ENCODE results near the gene SLC25A47.

Gene SLC25A47

DNA sequence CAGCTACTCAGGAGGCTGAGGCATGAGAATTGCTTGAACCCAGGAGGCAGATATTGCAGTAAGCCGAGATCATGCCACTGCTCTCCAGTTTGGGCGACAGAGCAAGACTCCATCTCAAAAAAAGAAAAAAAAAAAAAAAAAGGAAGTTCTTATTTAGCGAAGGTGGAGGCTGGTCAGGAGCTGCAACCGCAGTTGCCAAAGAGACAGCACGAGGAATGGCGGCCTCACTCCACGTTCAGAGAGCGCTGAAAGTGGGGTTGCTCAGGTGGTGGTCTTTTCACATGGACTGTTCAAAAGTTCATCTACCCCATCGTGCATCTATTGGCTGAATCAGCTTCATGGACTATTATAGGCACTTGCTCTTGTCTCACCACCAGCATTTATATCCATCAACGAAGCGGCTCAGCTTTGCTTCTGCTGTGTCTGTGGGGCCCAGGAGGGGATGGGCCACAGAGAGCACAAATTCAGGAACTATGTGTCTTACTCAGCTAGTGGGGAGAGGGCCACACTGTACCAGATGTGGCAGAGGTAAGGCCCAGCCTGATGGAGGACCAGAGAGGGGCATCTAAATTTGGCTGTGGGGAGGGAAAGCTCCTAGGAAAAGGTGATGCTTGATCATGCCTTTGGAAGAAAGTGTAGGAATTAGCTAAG, 27.3 kb downstream of the SLC25A47 start:
- no peak for DNase-seq

DNA sequence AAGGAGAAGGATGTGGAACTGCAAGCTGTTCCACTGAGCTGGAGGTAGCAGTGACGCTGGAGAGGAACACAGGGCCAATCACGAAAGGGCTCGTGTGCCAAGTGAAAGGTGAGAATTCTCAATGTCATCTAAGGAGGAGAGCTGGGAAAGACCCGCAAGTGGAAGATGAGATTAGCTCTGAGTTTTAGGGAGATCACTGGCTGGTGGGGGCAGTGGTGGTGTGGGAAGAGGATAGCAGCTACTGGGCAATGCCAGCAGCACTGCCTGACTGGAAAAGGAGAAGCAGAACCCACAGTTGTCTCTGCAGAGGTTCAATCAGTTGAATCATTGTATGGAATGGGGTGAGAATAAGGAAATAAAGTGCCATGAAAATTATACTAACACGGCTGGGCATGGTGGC, 27.8 kb downstream of the SLC25A47 start:
- no peak for DNase-seq

DNA sequence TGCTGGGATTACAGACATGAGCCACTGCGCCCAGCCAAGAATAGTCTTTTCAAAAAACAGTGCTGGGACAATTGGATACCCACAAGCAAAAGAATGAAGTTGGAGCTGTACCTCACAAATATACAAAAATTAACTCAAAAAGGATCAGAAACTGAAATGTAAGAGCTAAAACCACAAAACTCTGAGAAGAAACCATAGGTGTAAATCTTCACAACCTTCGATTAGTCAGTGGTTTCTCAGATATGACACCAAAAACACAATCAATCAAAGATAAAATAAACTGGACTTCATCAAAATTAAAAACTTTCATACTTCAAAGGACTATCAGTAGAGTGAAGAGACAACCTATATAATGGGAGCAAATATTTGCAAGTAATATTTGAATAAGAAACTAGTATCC, 35.3 kb downstream of the SLC25A47 start:
- DNase-seq = no peak

DNA sequence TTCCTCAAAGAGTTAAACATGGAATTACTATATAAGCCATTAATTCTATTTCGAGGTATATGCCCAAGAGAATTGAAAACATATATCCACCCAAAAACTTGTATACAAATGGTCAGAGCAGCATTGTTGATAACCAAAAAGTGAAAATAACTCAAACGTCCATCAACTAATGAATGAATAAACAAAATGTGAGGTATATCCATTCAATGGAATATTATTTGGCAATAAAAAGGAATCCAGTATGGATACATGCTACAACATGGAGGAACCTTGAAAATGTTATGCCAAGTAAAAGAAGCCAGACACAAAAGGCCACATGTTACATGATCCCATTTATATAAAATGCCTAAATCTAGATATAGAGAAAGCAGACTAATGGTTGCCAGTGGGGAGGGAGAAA, 36.0 kb downstream of the SLC25A47 start:
- no peak for DNase-seq

DNA sequence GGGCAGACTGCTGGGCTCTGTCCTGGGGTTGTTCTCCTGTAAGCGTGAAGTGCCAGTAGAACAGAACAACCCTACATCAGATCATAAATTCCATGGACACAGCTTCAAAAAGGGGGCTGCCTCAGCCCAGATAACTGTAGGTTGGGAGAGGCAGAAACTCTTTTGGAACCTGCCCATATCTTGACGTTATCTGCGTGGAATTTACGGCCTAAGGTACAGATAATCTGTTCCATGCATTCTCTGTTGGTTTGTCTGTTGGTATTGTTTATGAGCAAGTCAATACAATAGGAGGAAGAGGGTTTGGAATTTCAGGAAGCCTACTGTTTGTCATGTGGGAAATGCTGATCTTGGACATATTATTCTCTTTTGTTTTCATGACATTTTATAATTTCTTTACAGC, 36.7 kb downstream of the SLC25A47 start:
- DNase-seq = no peak

DNA sequence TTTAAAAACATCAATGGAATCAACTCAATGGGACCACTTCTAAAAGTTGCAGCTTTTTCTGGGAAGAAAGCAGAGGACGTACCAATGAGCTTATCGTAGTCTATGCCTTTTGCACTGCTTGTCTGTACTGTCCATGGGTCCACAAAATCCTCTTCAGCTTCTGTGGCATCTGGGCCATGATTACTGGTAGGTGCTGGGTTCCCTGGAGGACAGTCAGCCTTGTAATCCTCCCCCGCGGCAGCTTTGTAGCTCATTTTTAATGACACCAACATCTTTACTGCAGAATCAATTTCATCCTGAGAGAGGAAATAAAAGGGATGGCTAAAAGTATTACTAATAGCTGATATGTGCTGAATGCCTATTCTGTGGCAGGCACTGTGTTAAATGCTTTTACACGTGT, 38.5 kb downstream of the SLC25A47 start:
- DNase-seq = no peak

DNA sequence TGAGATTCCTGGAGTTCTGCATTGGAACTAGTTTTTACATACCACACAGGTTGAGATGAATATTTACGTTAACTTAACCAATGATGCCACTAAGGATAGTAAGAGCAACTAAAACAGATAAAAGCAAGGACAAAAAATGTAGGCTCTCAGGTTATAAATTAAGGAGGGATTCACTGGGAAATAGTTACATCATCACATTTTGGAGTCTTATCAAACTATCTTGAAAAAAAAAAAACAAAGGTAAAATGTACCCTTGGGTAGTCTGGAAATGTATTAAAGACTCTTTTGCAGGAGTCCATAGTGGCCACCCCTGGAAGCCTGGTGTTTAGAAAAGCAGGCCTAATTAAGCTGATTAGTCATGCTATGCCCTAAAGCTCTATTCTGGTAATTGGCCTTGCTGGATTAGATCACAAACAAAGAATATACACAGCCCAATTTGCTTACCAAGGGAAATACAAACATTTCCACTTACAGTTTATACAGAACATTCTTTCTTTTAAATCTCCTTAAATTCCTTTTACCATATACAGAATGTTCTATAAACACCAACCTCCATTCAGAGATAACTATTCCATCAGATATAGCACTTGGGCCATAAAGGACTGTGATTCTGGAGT, 39.3 kb downstream of the SLC25A47 start:
- DNase-seq = no peak

DNA sequence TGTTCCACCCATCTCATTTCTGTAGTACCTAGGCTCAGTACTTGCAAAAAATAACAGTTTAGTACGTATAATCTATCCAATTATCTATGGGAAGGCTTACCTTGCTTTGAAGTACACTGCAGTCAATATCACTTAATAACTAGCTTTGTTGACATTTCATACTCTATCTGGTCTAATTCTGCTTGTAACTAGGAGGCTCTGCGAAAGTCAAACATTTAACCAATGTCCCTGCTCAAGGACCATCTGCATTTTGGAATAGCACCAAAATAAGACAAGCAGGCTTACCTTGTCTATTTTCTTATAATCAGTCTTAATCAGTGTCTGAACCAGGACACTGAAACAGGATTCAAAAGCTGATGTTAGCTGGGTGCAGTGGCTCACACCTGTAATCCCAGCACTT, 39.9 kb downstream of the SLC25A47 start:
- no peak for DNase-seq

DNA sequence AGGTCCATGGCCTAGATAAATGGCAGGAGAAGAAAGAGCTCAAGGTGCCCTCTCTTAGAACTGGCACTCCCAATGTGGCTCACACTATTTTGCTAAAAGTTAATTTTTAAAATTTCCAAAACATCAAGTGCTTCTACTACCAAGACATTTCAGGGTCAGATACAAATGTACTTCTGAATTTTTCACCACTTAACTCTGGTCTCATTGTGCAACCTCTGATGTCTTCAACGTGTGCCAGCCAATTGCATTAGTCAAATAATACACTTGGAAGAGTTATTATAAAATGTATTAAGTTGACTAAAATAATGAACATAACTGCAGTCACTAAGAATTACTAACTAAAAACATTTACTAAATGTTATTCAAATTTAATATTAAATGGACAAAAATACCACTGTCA, 41.3 kb downstream of the SLC25A47 start:
- no peak for DNase-seq

DNA sequence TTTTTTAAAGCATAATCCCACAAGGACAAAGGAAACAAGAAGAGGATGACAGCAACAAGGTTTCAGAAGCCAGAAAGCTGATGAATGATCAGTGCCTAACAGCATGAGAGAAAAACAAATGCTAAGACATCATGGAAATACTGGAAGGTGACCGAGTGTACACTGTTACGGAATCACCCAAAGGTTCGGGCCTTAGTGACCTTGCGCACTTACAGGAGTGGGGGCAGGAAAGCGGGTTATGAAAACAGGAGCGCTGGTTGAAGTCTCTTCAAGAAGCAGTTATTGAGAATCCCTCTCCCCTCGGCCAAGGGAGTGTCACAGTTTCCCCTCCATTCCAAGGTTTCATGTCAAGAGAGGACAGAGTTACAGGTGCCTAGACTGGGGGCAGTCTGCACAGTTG, 42.6 kb downstream of the SLC25A47 start:
- no peak for DNase-seq

DNA sequence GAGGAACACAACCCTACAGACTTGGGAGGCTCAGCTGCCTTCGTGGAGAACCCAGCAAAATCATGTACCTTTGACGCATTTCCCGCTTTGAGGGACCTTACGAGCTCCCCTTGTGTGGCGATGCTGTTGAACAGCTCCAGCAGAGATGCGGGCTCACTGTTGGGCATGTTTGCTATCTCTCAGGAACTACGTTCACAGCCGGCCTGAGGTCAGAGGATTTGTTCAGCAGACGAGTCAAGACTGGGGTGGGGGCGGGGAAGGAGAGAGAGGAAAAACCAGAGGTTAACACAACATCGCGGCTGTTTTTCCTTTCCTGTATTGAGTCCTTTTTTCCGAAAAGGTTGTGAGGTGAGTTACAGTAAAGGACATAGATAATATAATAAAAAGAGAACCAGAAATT, 45.9 kb downstream of the SLC25A47 start:
- DNase-seq = no peak

DNA sequence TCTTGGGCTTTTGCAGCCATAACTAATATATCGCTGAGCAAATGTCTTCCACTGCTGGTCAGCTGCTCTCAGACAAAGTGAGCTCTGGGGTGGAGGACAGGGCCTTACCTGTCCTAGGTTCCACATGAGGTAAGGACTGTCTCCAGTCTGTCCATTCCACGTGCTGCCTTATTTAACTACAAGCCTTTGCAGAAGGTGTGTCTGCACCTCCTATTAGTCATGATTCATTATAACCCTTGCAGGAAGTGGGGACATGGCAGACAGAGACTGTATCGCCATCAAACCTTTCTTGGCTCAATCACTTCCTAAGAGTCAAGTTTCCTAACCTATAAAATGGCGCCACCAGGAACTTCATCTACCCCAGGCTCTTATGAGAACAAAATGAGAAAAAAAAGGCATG, 46.9 kb downstream of the SLC25A47 start:
- DNase-seq = no peak

DNA sequence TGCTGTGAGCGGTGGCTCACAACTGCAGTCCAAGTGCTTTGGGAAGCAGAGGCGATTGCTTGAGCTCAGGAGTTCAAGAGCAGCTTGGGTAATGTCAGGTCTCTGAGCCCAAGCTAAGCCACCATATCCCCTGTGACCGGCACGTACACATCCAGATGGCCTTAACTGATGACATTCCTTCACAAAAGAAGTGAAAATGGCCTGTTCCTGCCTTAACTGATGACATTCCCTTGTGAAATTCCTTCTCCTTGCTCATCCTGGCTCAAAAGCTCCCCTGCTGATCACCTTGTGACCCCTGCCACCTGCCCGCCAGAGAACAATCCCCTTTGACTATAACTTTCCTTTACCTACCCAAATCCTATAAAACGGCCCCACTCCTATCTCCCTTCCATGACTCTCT, 48.6 kb downstream of the SLC25A47 start:
- DNase-seq = no peak

DNA sequence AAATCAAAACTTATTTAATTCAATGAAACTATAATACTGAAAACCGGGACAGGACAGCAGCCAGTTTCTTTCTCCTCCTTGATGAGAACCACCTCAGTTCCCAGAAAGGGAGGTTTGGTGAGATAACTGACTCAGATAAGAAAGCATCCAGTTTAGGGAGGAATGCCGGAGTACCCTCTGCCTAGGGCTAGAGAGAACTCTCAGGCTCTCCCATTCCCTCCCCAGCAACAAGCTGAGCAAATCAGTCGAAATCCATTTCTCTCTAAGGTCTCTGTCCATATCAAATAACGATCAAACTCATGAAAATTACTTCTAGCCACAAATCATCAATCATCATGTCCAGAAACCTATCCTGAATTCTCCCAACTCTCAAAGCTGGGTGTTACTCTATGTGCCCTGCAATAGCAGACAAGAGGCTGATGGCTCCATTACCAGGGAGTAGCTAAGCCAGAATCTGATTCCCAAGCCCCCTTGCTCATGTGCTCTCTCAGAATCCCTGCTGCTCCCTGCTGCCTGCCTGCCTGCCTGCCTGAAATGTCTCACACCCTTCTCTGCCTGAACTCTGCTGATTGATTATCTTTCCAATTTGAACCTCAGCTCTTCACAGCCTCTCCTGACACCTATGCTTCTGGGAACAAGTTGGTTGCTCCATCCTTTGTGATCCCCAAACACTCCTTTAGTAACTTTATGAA, 49.4 kb downstream of the SLC25A47 start:
- DNase-seq = no peak

DNA sequence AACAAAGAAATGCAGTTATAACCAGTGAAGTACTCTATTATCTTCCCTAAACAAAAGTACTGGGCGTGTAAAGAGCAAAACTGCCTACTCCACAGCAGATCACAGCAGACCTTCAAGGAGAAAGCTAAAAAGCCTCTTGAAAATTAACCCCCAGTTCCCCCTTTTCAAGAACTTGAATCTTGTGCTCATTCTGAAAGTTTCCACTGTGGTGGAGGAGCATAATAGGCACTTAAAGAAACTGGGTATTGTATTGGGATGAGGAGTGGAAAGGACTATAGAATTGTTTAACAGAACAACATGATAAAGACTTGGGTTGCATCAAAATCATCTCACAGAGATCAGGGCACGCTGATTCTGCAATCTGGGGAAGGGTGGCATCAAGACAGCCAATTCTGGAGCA, 51.1 kb downstream of the SLC25A47 start:
- DNase-seq = no peak

DNA sequence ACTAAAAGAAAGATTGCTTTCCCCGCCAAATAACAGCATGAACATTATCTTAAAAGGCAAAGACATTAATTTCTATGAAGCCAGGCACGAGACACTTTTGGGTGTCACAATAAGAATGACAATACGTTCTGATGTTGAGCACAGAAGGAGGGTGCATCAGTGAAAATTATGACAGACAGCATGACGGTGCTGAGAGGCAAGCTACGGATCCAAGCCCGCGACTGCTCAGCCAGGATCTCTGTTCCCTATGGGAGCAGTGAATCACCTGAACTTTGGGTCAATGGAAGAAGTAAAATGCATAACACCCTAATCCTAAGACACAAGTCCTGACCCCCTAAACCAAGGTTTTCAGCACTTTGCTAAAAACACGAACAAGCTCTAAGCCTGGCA, 51.7 kb downstream of the SLC25A47 start:
- no peak for DNase-seq

DNA sequence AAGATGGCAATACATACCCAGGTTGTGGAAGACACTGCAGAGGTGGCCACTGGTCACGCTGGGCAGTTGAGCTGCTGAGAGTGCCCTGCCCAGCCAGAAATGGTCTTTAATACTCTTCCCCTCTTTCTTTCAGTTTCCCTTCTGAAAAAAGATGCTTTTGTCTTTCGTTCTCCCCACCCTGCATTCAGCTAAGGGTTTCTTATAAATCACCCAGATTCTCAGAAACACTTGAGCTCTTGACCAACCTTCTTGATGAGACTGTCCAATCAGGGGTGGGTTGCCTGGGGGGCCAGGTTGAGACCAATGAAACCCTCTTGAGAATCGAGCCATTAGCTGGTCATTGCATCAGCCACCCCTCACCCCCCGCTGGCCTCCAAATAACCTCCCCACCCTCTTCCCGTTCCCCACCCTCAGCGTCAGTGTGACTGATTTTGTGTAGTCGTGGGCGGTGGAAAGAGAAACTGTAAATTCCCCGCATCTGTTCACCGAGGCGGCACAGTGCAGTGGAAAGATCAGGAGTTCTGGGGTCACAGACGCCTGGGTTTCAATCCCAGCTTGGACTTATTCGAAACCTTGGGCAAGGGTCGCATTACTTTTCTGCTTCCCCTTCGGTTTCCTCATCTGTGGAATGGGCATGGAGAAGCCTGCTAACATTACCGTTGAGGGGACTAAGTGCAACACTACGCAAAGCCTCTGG, 52.3 kb downstream of the SLC25A47 start:
- peak; percentile 12 for DNase-seq

DNA sequence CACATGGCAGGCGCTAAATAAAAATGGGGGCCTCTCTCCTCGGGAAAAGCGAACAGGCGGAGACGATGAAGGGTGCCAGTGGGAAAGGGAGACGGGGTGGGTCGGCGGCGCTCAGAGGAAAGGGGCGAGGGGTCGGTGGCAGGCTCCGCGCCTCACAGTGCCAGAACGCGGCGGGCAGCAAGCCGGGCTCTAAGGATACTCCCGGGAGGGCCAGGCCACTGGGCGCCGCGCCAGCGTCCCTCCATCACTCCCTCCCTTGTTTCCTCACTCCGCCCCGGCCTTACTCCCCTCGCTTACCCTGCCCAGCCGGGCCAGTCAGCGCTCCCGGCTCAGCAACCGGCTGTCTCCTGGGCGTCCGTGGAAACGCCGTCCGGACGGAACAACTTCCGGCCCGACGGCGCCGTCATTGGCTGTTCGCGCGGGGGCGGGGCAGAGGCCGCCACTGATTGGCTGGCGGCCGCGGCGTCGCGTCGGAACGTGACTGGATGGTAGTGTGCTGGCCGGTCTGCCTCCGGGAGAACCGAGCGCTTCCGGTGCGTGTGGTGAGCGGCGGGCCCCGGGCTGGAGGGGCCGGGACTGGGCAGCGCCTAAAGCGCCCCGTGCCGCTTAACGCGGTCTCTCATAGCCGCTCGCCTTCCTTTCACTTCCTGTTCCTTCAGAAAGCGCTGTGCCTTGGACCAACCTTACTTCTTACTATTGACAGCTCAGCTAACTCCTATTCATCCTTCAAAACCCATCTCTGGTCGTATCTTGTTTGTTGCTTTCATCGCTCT, 53.0 kb downstream of the SLC25A47 start, which contains the start of gene WDR25:
TSS of gene WDR25 (plus strand) at position 523 of the 773 bp plus-strand sequence.
- peak; percentile 91 for DNase-seq

DNA sequence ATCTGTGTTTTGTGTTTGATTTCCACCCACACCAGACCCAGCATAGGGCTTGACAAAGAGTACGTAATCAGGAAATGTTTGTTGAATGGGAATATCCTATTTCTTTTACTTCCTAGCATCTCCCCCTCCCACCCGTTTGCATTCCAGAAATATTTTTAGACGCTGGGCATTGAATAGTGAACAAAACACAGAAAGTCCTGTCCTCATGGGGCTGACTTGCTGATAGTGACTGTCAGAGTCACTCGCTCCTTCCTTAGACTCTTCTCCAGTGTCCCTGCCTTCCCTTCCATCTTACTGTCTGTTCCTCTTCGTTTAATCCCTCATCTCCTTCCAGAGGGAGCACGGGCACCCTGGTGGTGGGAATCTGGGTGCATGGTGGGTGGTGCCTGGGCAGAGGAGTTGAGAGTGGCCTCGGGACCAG, 53.6 kb downstream of the SLC25A47 start:
- no peak for DNase-seq
